GM10248 (cell line): ENCODE data around the gene PWWP2B.
A peak's percentile ranks its signal among the peaks of the same experiment; 100 is the strongest.

Experiments used
- CTCF ChIA-PET: fragments of 300-600 bp; sonication (Branson Sonifier 250); formaldehyde crosslinking; extraction: SDS; loops from one replicate; lab custom pipeline; 2021; ENCODE audit warnings: antibody characterized with exemption; lab: Yijun Ruan, JAX
- POLR2A ChIA-PET: fragments of 350-650 bp; sonication (Branson Sonifier 250); formaldehyde crosslinking; extraction: SDS; loops from one replicate; lab custom pipeline; 2020; ENCODE audit warnings: antibody characterized with exemption; lab: Yijun Ruan, JAX
- DNase-seq: peaks from one replicate; pipeline ENCODE4 v3.0.0; 2012; ENCODE audit errors: extremely low spot score
- CTCF ChIP-seq: IDR thresholded peaks from 2 replicates; pipeline ENCODE4 v1.5.1; 2012; ENCODE audit warnings: mild to moderate bottlenecking, low read depth; ENCODE audit errors: extremely low read depth, missing control alignments, control extremely low read depth

Gene PWWP2B

GRCh38 chr10:132447446-132448247, 50.6 kb downstream of the PWWP2B start:
- POLR2A ChIA-PET: no interaction called here
- DNase-seq: no peak
- CTCF ChIA-PET: interaction anchor here (1.0 to 1.3 kb wide), 3 partner anchors 9 to 13 kb away, joined by 3 read pairs; no protein-coding TSS in a partner anchor
- TF ChIP-seq CTCF: no peak

- ChIA-PET CTCF (no interaction called here), POLR2A (no interaction called here)
- TF ChIP-seq CTCF: no peak
- peak; percentile 75 for DNase-seq
Measured at GRCh38 chr10:132448248-132448731, 51.3 kb downstream of the PWWP2B start.

- ChIA-PET POLR2A (no interaction called here), CTCF (no interaction called here)
- TF ChIP-seq CTCF: no peak
- DNase-seq: no peak
Measured at GRCh38 chr10:132449051-132449810, 52.2 kb downstream of the PWWP2B start.

- POLR2A ChIA-PET: no interaction called here
- CTCF ChIA-PET: no interaction called here
- TF ChIP-seq CTCF: no peak
- DNase-seq: no peak
Measured at GRCh38 chr10:132449811-132450181, 52.8 kb downstream of the PWWP2B start.

GRCh38 chr10:132450466-132450824, 53.4 kb downstream of the PWWP2B start:
- DNase-seq: no peak
- CTCF ChIA-PET: no interaction called here
- TF ChIP-seq CTCF: no peak
- POLR2A ChIA-PET: no interaction called here

GRCh38 chr10:132450825-132451505, 54.0 kb downstream of the PWWP2B start:
- DNase-seq: no peak
- no peak for TF ChIP-seq CTCF
- ChIA-PET POLR2A (no interaction called here), CTCF (no interaction called here)
